ENCODE measurements around the gene GSTM3. TPM values are rescaled to one million over a fixed set of nuclear protein-coding genes. Genes with fewer than 3 reads are reported as not detected.

Gene GSTM3
- total and polyA plus RNA-seq, 10 of the 15 experiments (the other 5 are each of a cell fraction or from before 2014, with no cell fraction given), result not detected

DNA sequence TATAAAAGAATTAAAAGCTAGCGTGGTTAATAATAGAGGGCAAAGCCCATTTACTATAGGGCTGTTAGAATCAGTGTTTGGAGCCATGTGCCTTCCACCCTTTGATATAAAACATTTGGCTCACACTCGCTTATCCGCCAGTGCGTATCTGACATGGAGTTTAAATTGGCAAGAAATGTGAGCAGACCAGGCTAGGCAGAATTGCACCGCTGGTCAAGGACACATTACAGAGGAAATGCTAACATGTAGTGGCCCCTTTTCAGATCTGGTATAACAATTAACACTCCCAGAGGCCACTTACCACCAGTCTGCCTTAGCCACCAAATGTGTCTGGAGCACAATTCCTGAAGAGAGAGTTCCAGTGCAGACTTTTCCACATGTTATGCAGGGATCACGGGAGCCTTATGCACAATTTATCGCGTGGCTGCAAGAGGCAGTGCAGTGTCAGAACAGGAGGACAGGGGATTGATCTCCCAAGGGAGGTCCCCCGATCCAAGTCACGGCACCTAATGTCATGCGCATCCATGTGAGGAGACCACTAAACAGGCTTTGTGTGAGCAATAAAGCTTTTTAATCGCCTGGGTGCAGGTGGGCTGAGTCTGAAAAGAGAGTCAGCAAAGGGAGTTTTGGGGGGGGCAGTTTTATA lies 14.0 kb downstream of the GSTM3 start (continued):
- no peak for TF ChIP-seq RBBP5 (conservative IDR thresholded peaks at IDR 0.05)

DNA sequence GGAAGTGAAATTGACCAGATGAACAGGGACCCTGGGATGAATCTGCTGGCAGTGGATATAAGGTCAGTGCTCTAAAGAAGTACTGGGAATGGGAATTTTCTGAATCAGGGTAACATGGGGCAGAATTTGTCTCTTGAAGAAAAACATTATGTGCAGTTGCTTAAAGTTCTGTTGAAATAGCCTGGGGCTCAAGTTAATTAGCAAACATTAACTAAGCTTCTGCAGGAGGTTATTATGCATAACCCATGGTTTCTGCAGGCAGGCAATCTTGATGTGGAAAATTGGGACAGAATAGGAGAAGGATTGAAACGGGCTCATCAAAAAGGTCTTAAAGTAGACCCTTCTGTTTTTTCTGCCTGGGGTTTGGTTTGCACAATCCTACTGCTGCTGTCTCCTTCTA lies 14.8 kb downstream of the GSTM3 start:
- in situ Hi-C loops (cut with MboI), result no loop called here
- FAIRE-seq (no peak), ATAC-seq (no peak)

More for the DNA sequence above, 14.8 kb downstream of the GSTM3 start:
- Histone ChIP-seq H3K4me1 (ENCODE audit: control insufficient read depth, insufficient read depth, low read length) (no peaks in the 10 kb centered on the region), H3K4me3 (no peak overlapping the region), H3K79me2 (ENCODE audit: control insufficient read depth, insufficient read depth, low read length) (no peaks in the 10 kb centered on the region), H3K36me3 (ENCODE audit: control insufficient read depth in 2 of 2, insufficient read depth in 2 of 2, low read length in 1 of 2) (no peaks in the 10 kb centered on the region), H3K9ac (ENCODE audit: control insufficient read depth, insufficient read depth, low read length) (no peak overlapping the region), H3K27ac (ENCODE audit: control insufficient read depth, insufficient read depth) (no peak overlapping the region), H2AFZ (ENCODE audit: control insufficient read depth, low read depth, low read length) (no peak overlapping the region), H3K27me3 (replicated peaks in 1 of 2; ENCODE audit: control insufficient read depth in 2 of 2, insufficient read depth in 2 of 2, low read length in 1 of 2) (no peaks in the 10 kb centered on the region; a peak in 1 of 4 replicates), H3K4me2 (ENCODE audit: control insufficient read depth, insufficient read depth) (no peak overlapping the region), H4K20me1 (ENCODE audit: control insufficient read depth, insufficient read depth) (no peaks in the 10 kb centered on the region), H3K9me3 (replicated peaks; ENCODE audit: control insufficient read depth, insufficient read depth, low read length) (no peaks in the 10 kb centered on the region)
- SMC1A ChIA-PET (ENCODE audit: uncharacterized antibody, unreplicated experiment), result no interaction called here
- DNase-seq (ENCODE audit: low read depth, low spot score), result no peak
- POLR2A ChIA-PET, result no interaction called here
- WGBS (ENCODE audit: insufficient coverage, insufficient replicate concordance, low lambda C conversion rate, missing lambda C conversion rate), result 0% methylated on average over 1 of the region's 1 CpG
- CTCF ChIA-PET, result no interaction called here
- TF ChIP-seq WRNIP1 (IDR thresholded peaks at IDR 0.05; ENCODE audit: borderline replicate concordance, low read depth, low read length) (no peak), HCFC1 (IDR thresholded peaks at IDR 0.05; ENCODE audit: low read length) (no peak), FOXM1 (IDR thresholded peaks at IDR 0.05; ENCODE audit: low read depth, low read length) (no peak), SMC3 (IDR thresholded peaks at IDR 0.05; ENCODE audit: borderline replicate concordance, low read length) (no peak), NR2C1 (IDR thresholded peaks at IDR 0.05) (no peak), PAX5 (IDR thresholded peaks at IDR 0.05; ENCODE audit: borderline replicate concordance, low read depth, low read length) (no peak), ETV6 (conservative IDR thresholded peaks at IDR 0.05 in 1 of 2, IDR thresholded peaks at IDR 0.05 in 1 of 2; ENCODE audit: borderline replicate concordance in 1 of 2, low read depth in 1 of 2) (no peak), CHD4 (IDR thresholded peaks at IDR 0.05) (no peak), MEF2B (IDR thresholded peaks at IDR 0.05; ENCODE audit: partially characterized antibody, poor library complexity, severe bottlenecking) (no peak), TARDBP (IDR thresholded peaks at IDR 0.05; ENCODE audit: borderline replicate concordance) (no peak), EGR1 (IDR thresholded peaks at IDR 0.05; ENCODE audit: borderline replicate concordance in 1 of 2, low read depth in 2 of 2, low read length in 2 of 2) (no peak)
- TF ChIP-seq, protein P1, sequence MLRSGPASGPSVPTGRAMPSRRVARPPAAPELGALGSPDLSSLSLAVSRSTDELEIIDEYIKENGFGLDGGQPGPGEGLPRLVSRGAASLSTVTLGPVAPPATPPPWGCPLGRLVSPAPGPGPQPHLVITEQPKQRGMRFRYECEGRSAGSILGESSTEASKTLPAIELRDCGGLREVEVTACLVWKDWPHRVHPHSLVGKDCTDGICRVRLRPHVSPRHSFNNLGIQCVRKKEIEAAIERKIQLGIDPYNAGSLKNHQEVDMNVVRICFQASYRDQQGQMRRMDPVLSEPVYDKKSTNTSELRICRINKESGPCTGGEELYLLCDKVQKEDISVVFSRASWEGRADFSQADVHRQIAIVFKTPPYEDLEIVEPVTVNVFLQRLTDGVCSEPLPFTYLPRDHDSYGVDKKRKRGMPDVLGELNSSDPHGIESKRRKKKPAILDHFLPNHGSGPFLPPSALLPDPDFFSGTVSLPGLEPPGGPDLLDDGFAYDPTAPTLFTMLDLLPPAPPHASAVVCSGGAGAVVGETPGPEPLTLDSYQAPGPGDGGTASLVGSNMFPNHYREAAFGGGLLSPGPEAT (IDR thresholded peaks at IDR 0.05; ENCODE audit: low read depth), result no peak
- no TSS peak for BruUV-seq (replicated peaks)
- RAD21 ChIA-PET (ENCODE audit: unreplicated experiment), result no interaction called here
- intact Hi-C loops (cut with micrococcal nuclease; ENCODE audit: unreplicated experiment), result no loop called here

Data from GM12878 (cell line).